Femur (tissue), 1 donor: Measurements from ENCODE around the gene PVALEF.

Source experiments
- DNase-seq: peaks from one replicate; pipeline ENCODE4 v3.0.0-alpha.2; 2017

Gene PVALEF

GRCh38 chr17:81163703-81164370 is 1.5 kb upstream of the PVALEF start:
- DNase-seq, result peak; percentile 23

DNA sequence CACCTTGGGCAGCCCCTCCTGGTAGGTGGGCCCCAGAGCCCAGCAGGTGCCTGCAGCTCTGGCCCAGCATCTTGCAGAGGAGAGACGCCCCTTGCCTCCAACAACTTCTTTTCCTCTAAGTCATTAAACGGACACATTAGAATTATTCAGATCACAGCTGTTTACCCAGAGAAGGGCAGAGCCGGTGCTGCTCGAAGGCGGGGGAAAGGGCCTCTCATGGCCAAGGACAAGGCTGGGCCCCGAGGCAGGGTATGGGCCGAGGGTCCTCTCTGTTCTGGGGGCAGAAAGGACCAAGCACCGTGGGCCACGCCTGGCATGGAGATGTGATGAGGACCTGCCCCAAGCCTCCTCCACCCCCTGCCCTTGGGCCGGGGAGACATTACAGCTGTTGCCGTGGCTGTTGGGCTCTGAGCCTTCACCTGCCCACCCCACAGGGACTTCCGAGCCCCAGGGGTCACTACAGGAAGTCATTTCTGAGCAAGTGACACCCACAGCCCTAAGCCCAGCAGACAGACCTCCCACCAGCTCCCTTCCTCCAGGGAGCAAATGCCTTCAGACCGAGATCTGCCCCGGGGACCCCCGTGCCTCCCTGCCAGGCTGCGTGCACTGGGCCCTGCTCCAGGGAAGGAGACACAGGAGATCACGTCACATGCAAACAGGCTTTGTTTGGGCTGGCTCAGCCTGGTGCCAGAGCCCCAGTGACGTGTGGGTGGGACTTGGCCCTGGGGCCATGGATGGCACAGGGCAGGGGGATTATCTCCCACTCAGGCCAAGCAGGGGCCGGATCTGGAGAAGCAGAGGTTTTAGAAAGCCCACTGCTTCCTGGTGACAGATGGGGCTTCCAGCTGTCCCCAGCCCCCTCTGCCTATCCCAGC is 699 bp upstream of the PVALEF start:
- DNase-seq, result peak; percentile 75

GRCh38 chr17:81166033-81166492 is 756 bp downstream of the PVALEF start, which contains the start of gene AATK:
Gene AATK, minus strand, starts transcription at chr17:81166221. Its CDS starts 229 bp downstream, at chr17:81165992.
- no peak for DNase-seq

GRCh38 chr17:81167194-81167524 is 1.9 kb downstream of the PVALEF start:
- no peak for DNase-seq

- DNase-seq, result no peak
Measured at GRCh38 chr17:81167638-81168037, 2.3 kb downstream of the PVALEF start.

GRCh38 chr17:81169870-81170309 is 4.6 kb downstream of the PVALEF start:
- DNase-seq, result no peak

DNA sequence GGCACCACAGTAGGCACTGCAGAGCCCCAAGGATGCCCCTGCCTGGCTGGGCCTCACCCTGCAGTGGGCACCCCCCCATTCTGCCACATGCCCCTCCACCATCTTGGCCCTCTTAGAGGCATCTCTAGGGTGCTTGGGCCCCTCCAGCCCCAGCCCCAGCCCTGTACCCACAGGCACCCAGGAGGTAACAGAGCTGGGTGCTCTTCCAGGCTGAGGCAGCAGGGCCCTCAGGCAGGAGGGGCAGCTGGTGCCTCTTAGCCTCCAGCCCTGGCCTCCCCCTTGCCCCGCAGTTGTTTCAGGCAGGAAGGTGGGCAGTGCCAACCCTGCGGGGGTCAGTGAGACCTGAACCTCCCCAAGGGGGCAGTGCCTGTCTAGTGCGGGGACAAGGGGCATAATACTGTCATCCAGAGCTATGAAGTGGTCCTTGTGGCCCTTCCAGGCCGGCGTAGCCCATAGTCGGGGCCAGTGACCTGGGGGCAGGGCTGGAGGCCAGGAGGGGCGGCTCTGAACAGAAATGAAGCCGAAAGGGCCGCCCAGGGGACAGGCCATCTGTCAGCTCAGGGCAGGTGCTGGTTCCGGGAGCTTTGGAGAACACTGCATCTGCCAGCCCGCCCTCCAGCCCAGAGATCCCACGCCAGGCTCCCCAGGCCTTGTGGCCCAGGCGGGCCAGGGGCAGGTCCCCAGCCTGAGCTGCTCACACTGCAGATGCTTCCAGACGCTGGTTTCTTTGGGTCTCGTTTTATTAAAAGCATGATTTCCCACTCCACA is 5.6 kb downstream of the PVALEF start:
- DNase-seq, result peak; percentile 59

- no peak for DNase-seq
Measured at GRCh38 chr17:81171941-81172340, 6.6 kb downstream of the PVALEF start.

DNA sequence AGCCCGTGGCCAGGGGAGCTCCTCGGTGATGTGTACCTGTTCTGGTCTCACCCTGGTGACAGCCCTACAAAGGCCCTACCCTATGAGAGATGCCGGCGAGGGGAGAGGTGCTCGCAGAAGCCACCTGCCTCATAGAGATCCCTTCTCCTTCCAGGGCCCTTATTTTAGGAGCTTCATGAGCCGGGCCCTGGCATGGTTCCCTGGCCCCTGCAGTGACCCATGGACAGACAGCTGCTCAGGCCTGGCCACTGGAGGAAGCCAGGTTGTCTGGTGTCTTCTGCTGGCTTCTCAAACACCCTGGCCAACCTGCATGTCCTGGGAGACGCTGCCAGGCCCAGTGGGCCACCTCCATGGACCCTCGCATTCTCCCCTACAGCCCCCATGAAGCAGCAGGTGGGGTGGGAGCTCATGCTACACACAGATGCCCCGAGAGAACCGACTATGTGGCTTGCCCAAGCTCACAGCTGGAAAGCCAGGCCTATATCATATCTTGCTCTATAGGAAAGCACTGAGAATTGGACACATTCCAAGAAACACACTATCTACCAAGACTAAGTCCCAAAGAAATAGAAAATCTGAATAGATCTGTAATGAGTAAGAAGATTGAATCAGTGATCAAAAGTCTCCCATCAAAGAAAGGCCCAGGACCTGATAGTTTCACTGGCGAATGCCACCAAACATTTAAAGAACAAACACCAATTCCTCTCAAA is 7.9 kb downstream of the PVALEF start:
- no peak for DNase-seq

- no peak for DNase-seq
Measured at GRCh38 chr17:81173762-81174155, 8.5 kb downstream of the PVALEF start.

- no peak for DNase-seq
Measured at GRCh38 chr17:81176666-81177065, 11.4 kb downstream of the PVALEF start.

DNA sequence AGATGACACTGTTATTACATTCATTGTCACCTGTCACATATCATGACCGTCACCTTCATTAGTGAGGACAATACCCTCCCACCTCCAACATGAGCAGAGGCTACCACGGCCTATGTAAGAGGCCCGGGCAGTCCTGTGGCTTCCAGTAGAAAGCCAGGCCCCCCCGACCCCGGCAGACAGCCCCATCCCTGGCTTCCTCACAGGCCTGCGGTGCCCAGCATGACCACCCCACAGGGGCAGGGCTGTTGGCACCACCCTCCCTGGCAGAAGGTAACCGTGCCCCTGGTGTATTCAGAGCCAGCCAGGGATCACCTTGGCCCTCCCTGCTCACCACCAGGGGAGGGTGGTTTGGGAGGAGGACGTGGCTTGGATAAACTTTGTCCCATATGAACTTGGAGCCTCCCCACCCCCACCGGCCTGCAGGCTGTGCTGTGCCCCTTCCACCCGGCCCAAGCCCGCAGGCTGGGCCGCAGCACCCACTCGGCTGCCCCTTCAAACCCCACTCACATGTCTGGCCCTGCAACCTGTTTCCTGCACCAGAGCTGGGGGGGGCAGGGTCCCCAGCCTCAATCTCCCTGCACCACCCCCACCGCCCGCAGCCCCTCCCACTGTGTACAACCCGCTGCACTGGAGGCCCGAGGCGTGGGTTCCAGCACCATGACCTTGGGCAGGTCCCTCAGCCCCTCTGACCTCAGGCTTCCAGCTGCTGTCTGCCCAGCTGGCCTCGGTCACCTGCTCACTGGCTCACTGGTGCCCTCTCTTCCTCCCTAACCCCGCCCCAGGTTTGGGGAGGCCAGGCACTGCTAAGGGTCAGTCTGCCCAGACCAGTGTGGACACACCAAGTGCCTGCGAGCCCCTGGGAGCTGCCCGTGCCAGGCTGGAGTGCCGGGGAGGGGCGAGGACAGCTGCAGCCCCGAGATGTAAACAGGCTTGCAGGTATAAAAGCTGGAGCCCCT is 13.1 kb downstream of the PVALEF start:
- DNase-seq, result no peak

- no peak for DNase-seq
Measured at GRCh38 chr17:81179220-81179619, 13.9 kb downstream of the PVALEF start.

DNA sequence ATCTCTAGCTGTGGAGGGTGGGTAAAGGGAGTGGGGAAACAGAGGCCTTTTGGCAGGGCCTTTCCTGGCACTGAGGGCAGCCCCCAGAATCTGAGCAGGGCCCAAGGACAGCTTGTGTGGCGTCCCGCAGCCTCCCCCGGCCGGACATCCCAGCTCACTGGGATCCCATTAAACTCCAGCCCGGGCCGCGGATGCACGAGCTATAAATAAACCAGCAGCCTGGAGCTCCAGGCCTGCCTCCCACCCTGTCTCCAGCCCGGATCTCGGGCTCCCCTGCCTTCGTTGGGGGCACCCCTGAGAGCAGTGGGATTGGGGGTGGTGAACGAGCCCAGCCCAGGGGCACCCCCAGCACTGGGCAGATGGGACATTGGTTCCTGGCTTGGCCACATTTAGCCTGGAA is 14.6 kb downstream of the PVALEF start:
- no peak for DNase-seq

GRCh38 chr17:81180836-81181810 is 15.8 kb downstream of the PVALEF start:
- no peak for DNase-seq

GRCh38 chr17:81181811-81182185 is 16.5 kb downstream of the PVALEF start:
- no peak for DNase-seq

DNA sequence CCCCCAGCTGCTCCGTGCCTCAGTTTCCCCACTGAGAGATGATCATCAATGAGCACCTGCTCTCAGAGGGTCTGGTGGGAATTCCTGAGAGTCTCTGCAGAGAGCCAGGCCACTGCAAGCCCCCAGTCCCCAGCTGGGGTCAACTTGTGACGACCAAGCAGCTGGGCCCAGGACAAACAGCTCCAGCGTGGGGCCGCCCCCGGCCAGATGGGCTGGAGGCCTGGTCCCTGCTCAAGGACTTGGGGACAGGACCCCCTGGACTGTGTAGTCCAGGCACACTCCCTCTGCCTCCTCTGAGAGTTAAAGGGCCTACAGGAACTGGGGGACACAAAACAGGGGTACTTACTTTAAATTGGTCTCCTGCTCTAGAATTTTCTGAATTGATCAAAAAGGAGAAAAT is 17.3 kb downstream of the PVALEF start:
- no peak for DNase-seq

- no peak for DNase-seq
Measured at GRCh38 chr17:81183316-81183715, 18.0 kb downstream of the PVALEF start.

GRCh38 chr17:81183807-81184206 is 18.5 kb downstream of the PVALEF start:
- DNase-seq, result no peak

GRCh38 chr17:81184555-81184954 is 19.2 kb downstream of the PVALEF start:
- DNase-seq, result no peak
